NT2/D1 (cell line): Measurements from ENCODE around the gene DSCAML1.

Experiments
- SUZ12 ChIP-seq: IDR thresholded peaks from 2 replicates; pipeline ENCODE4 v1.6.1; 2011; ENCODE audit not compliant: insufficient read length, insufficient read depth; ENCODE audit errors: extremely low read depth
- YY1 ChIP-seq: IDR thresholded peaks from 2 replicates; pipeline ENCODE4 v1.6.1; 2011; ENCODE audit not compliant: insufficient read length, insufficient read depth
- ZNF274 ChIP-seq: IDR thresholded peaks from 2 replicates; pipeline ENCODE4 v1.6.1; 2011; ENCODE audit warnings: mild to moderate bottlenecking, low read depth, low read length

GRCh38 chr11:117712530-117712929, 84.5 kb downstream of the DSCAML1 start:
- no peak for TF ChIP-seq SUZ12
- no peak for TF ChIP-seq ZNF274
- no peak for TF ChIP-seq YY1
